Tibial nerve (tissue), 4 donors: ENCODE measurements around the gene ALPP. TPM values are rescaled to one million over a fixed set of nuclear protein-coding genes. Genes with fewer than 3 reads are reported as not detected.

Experiments
- DNase-seq, 2 donors: peaks; one replicate each; pipeline ENCODE4 v3.0.0-alpha.2; 2019; ENCODE audit warnings: low spot score in 2 of 2
- H3K27ac ChIP-seq, 4 donors: fragments of 200-600 bp; sonication (generic) in 3 of 4; one replicate each; pipeline ENCODE4 v1.5.1; 2017 to 2019; ENCODE audit warnings: mild to moderate bottlenecking in 1 of 4
- H3K27me3 ChIP-seq, 2 donors: fragments of 200-600 bp; sonication (generic) in 1 of 2; one replicate each; pipeline versions ENCODE4 v1.5.1 to v1.6.0; 2017 to 2019
- H3K36me3 ChIP-seq, 3 donors: fragments of 200-600 bp; sonication (generic); one replicate each; pipeline ENCODE4 v1.5.1; 2018 to 2019
- H3K4me1 ChIP-seq, 4 donors: fragments of 200-600 bp; sonication (generic) in 3 of 4; one replicate each; pipeline ENCODE4 v1.5.1; 2017 to 2019
- H3K4me3 ChIP-seq, 4 donors: fragments of 200-600 bp; sonication (generic) in 3 of 4; one replicate each; pipeline ENCODE4 v1.5.1; 2017 to 2019; ENCODE audit warnings: mild to moderate bottlenecking in 1 of 4, moderate library complexity in 1 of 4
- H3K9me3 ChIP-seq, 4 donors: fragments of 200-600 bp; sonication (generic) in 3 of 4; one replicate each; pipeline ENCODE4 v1.5.1; 2017 to 2019
- EP300 ChIP-seq, 2 donors: sonication (generic); formaldehyde crosslinking; IDR thresholded peaks; one replicate each; pipeline ENCODE4 v1.6.1; 2017; ENCODE audit warnings: antibody characterized with exemption in 2 of 2, mild to moderate bottlenecking in 1 of 2
- POLR2A ChIP-seq, 2 donors: fragments of 450-650 bp; IDR thresholded peaks; one replicate each; pipeline ENCODE4 v1.6.1; 2017; ENCODE audit warnings: antibody characterized with exemption in 2 of 2, mild to moderate bottlenecking in 2 of 2, moderate library complexity in 2 of 2
- WGBS, 2 donors: methylation state at CpG; one replicate each; pipeline ENCODE4 v1.1.5; 2018; 5-methylcytosine and 5-hydroxymethylcytosine counted together
- total RNA-seq, 4 donors: library from RNA; depleted of rRNA; stranded (reverse); fragments of >200 nt; gene quantifications; one replicate each; pipeline ENCODE4 v1.1.0, GENCODE V29; 2016
- TF ChIP-seq, protein P1 (sequence below), 5 experiments: fragments of 200-600 bp in 3 of 5; fragments of 450-650 bp in 2 of 5; sonication (generic) in 3 of 5; IDR thresholded peaks; one replicate each; pipeline ENCODE4 v1.5.1; 2016 to 2019; ENCODE audit warnings: antibody characterized with exemption in 5 of 5, mild to moderate bottlenecking in 3 of 5, moderate library complexity in 2 of 5

Gene ALPP
- total RNA-seq, 4 donors from 2014 or later = not detected

DNA sequence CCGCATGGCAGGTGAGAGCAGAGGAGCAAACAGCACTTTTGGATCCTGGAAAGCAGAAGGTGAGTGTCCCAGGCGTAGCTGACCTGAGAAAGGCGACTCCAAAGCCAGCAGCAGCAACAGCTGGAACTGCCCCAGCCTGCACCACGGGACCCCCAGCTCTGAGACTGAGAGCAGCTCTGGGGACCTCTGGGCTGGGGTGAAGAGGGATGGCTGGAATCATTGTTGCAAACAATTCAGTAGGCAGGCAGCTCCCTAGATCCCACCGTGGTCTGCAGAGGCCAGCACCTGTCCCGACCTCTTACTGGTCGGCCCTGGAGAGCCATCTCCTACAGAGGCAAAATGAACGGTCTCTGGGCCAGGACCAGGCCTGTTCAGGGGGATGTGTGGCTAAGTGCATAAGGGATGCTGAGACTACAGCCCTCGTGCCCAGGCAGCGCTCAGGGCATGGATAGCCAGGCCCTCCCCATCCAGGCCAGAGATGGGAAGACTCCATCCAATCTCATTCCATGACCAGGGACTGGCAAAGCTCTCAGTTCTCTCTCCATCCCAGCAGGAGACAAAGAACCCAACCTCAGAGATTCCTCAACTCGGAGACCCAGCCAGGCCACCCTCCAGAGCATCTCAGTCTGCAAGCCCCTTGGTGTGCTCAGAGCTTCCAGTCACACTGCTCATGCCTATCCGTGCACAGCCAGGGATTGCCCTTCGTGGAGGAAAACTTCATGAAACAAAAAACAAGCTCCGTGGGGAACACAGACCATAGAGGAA, 38.2 kb upstream of the ALPP start:
- no peak overlapping the region for H3K27ac ChIP-seq
- peaks cover 0 to 51% (median 0%) of the 10 kb centered on the region in 3 donors for H3K36me3 ChIP-seq
- TF ChIP-seq, protein P1, sequence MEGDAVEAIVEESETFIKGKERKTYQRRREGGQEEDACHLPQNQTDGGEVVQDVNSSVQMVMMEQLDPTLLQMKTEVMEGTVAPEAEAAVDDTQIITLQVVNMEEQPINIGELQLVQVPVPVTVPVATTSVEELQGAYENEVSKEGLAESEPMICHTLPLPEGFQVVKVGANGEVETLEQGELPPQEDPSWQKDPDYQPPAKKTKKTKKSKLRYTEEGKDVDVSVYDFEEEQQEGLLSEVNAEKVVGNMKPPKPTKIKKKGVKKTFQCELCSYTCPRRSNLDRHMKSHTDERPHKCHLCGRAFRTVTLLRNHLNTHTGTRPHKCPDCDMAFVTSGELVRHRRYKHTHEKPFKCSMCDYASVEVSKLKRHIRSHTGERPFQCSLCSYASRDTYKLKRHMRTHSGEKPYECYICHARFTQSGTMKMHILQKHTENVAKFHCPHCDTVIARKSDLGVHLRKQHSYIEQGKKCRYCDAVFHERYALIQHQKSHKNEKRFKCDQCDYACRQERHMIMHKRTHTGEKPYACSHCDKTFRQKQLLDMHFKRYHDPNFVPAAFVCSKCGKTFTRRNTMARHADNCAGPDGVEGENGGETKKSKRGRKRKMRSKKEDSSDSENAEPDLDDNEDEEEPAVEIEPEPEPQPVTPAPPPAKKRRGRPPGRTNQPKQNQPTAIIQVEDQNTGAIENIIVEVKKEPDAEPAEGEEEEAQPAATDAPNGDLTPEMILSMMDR (IDR thresholded peaks at IDR 0.05) = no peak
- TF ChIP-seq EP300 (IDR thresholded peaks at IDR 0.05) = no peak
- TF ChIP-seq POLR2A (IDR thresholded peaks at IDR 0.05) = no peak
- H3K9me3 ChIP-seq = peaks cover 0 to 56% (median 0%) of the 10 kb centered on the region in 4 donors
- no peak overlapping the region for H3K4me3 ChIP-seq
- 83 to 86% methylated on average over 11 to 14 of the region's 14 CpGs for WGBS, 2 donors
- no peak for DNase-seq
- H3K27me3 ChIP-seq = no peaks in the 10 kb centered on the region
- no peaks in the 10 kb centered on the region for H3K4me1 ChIP-seq

DNA sequence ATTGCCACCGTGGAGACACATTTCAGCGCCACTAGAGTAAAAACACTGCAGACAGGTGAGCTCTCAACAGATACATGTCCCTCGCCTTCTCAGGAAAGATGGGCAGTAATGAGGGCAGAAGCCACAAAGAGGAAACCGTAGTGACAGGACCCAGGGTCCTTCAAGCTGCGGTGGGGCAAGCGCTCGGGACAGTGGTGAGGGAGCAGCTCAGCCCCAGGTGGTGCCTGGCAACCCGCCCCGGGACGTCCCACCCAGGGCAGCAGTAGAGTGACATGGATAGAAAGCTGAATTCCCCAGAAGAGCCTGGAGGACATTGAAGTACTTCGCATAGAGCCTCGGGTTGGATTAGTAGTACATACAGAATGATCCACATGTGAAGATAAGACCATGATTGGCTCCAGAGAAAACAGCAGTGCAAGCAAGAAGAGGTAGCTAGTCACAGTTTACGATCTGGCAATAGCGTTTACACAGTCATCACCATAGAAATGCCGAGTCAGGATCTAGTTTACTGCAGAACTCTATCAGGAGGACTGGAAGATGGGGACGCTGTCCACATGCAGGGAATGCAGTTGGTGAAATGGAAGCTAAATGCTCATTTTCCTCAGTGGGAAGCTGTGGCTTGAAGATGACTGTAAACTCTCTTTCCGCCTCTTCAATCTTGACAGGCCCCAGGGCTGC, 37.4 kb upstream of the ALPP start:
- Histone ChIP-seq H3K9me3 (peaks cover 0 to 59% (median 0%) of the 10 kb centered on the region in 4 donors), H3K36me3 (peaks cover 0 to 43% (median 0%) of the 10 kb centered on the region in 3 donors), H3K27me3 (no peaks in the 10 kb centered on the region), H3K4me1 (no peaks in the 10 kb centered on the region), H3K4me3 (no peak overlapping the region), H3K27ac (no peak overlapping the region)
- TF ChIP-seq, protein P1 (IDR thresholded peaks at IDR 0.05) = no peak
- TF ChIP-seq POLR2A (IDR thresholded peaks at IDR 0.05) (no peak), EP300 (IDR thresholded peaks at IDR 0.05) (no peak)
- no peak for DNase-seq
- WGBS, 2 donors = 78 to 85% methylated on average over 17 of the region's 17 CpGs

DNA sequence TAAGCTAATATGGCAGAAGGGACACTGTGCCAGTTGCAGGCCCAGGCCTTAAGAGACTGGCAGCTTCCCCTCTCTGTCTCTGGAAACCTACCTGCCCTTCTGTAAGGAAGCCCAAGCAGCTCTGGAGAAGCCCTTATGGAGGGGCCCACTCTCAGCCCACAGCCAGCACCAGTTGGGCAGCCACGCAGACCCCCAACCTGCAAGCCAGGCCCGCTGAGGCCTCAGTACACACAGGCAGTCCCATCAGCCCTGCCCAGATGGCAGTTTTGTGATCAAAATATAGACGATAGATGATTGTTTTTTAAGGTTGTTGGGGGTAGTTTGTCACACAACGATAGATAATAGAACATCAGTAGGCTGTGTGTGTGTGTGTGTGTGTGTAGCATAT, 36.8 kb upstream of the ALPP start:
- 91 to 100% methylated on average over 4 of the region's 4 CpGs for WGBS, 2 donors
- Histone ChIP-seq H3K4me3 (no peak overlapping the region), H3K9me3 (peaks cover 0 to 65% (median 0%) of the 10 kb centered on the region in 4 donors), H3K36me3 (peaks cover 0 to 37% (median 0%) of the 10 kb centered on the region in 3 donors), H3K4me1 (no peaks in the 10 kb centered on the region), H3K27ac (no peak overlapping the region), H3K27me3 (no peaks in the 10 kb centered on the region)
- no peak for DNase-seq
- TF ChIP-seq, protein P1 (IDR thresholded peaks at IDR 0.05) = no peak
- no peak for TF ChIP-seq EP300 (IDR thresholded peaks at IDR 0.05)
- TF ChIP-seq POLR2A (IDR thresholded peaks at IDR 0.05) = no peak

DNA sequence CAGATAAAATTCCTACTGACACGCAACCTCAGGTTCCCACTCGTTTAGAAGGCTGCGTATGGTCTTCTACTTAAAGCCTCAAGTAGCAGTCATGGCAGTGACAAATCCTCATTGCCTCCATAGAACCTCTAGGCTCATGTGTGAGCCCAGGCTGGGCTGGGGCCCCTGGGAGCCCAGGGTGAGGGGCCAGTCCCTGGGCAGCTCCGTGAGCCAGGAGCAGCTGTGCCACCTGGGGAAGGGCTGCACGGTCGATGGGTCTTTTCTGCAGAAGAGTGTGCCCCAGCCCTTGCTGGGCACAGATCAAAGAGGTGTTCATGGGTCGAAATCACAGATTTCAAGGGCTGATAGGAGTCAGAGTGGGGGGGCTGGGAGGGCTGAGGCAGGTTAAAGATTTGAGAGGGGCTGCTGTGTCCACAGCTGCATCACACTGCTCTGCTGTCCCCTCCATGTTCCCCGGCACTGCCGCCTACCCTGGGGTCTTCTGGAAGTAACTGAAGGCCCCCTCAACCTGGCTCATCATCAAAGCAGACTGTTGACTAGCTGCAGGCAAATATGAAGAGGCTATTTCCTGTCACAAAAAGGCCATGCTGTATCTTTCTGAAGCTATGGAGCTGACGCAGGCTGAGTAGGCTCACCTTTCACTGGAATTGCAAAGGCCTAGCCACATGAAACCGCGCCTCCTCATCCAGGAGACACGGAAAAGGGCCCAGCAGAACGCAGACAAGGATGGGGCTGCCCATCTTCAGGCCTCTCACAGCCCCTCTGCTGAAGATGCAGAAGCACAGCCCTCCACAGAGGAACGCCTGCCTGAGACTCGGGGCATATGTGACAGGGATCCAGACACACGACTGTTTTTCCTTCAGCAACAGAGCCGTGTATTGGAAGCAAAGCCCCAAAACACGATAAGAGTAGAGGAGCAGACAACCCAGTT, 35.7 kb upstream of the ALPP start:
- TF ChIP-seq, protein P1 (IDR thresholded peaks at IDR 0.05) = no peak
- TF ChIP-seq POLR2A (IDR thresholded peaks at IDR 0.05) (no peak), EP300 (IDR thresholded peaks at IDR 0.05) (no peak)
- 70 to 75% methylated on average over 19 of the region's 19 CpGs for WGBS, 2 donors
- Histone ChIP-seq H3K27ac (no peak overlapping the region), H3K4me3 (no peak overlapping the region), H3K27me3 (no peaks in the 10 kb centered on the region), H3K36me3 (peaks cover 0 to 29% (median 0%) of the 10 kb centered on the region in 3 donors), H3K4me1 (no peaks in the 10 kb centered on the region), H3K9me3 (peaks cover 0 to 76% (median 0%) of the 10 kb centered on the region in 4 donors)
- no peak for DNase-seq
